IMR-90 (cell line): Measurements from ENCODE around the gene GALNT6. TPM values are rescaled to one million over a fixed set of nuclear protein-coding genes. Genes with fewer than 3 reads are reported as not detected.
"Not testable (repeated sequence)": the region's sequence is repeated elsewhere in the genome, so short reads cannot be mapped to it uniquely, and the experiment has no call there.

Experiments
- ATAC-seq: fragments of 200-7000 bp; cut with Tn5 transposase; 2 replicates; pipeline ENCODE4 v1.9.1; 2020; ENCODE audit warnings: low read depth, mild to moderate bottlenecking, moderate library complexity
- BruUV-seq: library from RNA; stranded (reverse); fragments of 400-500 nt; replicated peaks from 2 replicates; lab custom pipeline; 2021; lab: Mats Ljungman, UMichigan
- CTCF ChIA-PET: fragments of 300-600 bp; formaldehyde crosslinking; extraction: SDS; loops from one replicate; lab custom pipeline; 2021; ENCODE audit warnings: antibody characterized with exemption; lab: Yijun Ruan, JAX
- POLR2A ChIA-PET: fragments of 300-600 bp; sonication (Branson Sonifier 250); formaldehyde crosslinking; loops from one replicate; lab custom pipeline; 2022; ENCODE audit warnings: antibody characterized with exemption; ENCODE audit not compliant: unreplicated experiment; lab: Charles Lee
- DNase-seq: peaks from one replicate; pipeline ENCODE4 v3.0.0; 2013
- H2AFZ ChIP-seq: replicated peaks from 2 replicates; pipeline ENCODE3; 2013; ENCODE audit warnings: low read length, mild to moderate bottlenecking; ENCODE audit not compliant: poor library complexity
- H2AK5ac ChIP-seq: 2 replicates; pipeline ENCODE4 v1.6.1; 2013; ENCODE audit warnings: low read depth, low read length, inconsistent platforms
- H2AK9ac ChIP-seq: replicated peaks from 2 replicates; pipeline ENCODE3; 2013; ENCODE audit warnings: mild to moderate bottlenecking, low read depth, low read length, moderate library complexity; ENCODE audit not compliant: poor library complexity
- H2BK120ac ChIP-seq: 2 replicates; pipeline ENCODE4 v1.6.1; 2013; ENCODE audit warnings: low read depth, low read length, inconsistent platforms
- H2BK15ac ChIP-seq: 3 replicates; pipeline ENCODE4 v1.6.1; 2013; ENCODE audit warnings: low read depth, low read length, inconsistent platforms
- H2BK20ac ChIP-seq: 2 replicates; pipeline ENCODE4 v1.6.1; 2013; ENCODE audit warnings: low read depth, mild to moderate bottlenecking, inconsistent platforms, low read length, moderate library complexity
- H2BK5ac ChIP-seq: 2 replicates; pipeline ENCODE4 v1.6.1; 2013; ENCODE audit warnings: mild to moderate bottlenecking, low read depth, low read length, inconsistent platforms; ENCODE audit not compliant: poor library complexity, severe bottlenecking
- H3K14ac ChIP-seq: replicated peaks from 2 replicates; pipeline ENCODE4 v1.6.1; 2013; ENCODE audit warnings: low read depth, low read length, inconsistent platforms
- H3K18ac ChIP-seq: 2 replicates; pipeline ENCODE4 v1.6.1; 2013; ENCODE audit warnings: low read depth, low read length, control low read depth
- H3K23ac ChIP-seq: 2 replicates; pipeline ENCODE4 v1.6.1; 2013; ENCODE audit warnings: low read depth, low read length, inconsistent platforms
- H3K27ac ChIP-seq: 2 replicates; pipeline ENCODE4 v1.5.1; 2013; ENCODE audit warnings: mild to moderate bottlenecking, control low read depth, low read length; ENCODE audit not compliant: insufficient read depth
- H3K27me3 ChIP-seq: 2 replicates; pipeline ENCODE4 v1.6.1; 2013; ENCODE audit warnings: low read length; ENCODE audit not compliant: control insufficient read depth, insufficient read depth
- H3K36me3 ChIP-seq: 2 replicates; pipeline ENCODE4 v1.6.1; 2013; ENCODE audit warnings: low read length, mixed read lengths; ENCODE audit not compliant: control insufficient read depth, insufficient read depth
- H3K4ac ChIP-seq: 2 replicates; pipeline ENCODE4 v1.6.1; 2013; ENCODE audit warnings: low read depth, low read length, inconsistent platforms
- H3K4me1 ChIP-seq: 2 replicates; pipeline ENCODE4 v1.6.1; 2013; ENCODE audit warnings: low read length, mixed read lengths; ENCODE audit not compliant: control insufficient read depth, insufficient read depth
- H3K4me2 ChIP-seq: 2 replicates; pipeline ENCODE4 v1.6.1; 2013; ENCODE audit warnings: low read depth, mild to moderate bottlenecking, control low read depth, low read length, moderate library complexity
- H3K4me3 ChIP-seq: 2 replicates; pipeline ENCODE4 v1.5.1; 2013; ENCODE audit warnings: low read depth, mild to moderate bottlenecking, control low read depth, low read length, moderate library complexity; ENCODE audit not compliant: insufficient read depth
- H3K56ac ChIP-seq: 2 replicates; pipeline ENCODE4 v1.6.1; 2013; ENCODE audit warnings: low read length, inconsistent platforms; ENCODE audit not compliant: insufficient read depth; ENCODE audit errors: extremely low read depth
- H3K79me1 ChIP-seq, 2 experiments: 2 replicates each; pipeline ENCODE4 v1.6.1; 2013; ENCODE audit warnings: low read length in 2 of 2, inconsistent platforms in 1 of 2, low read depth in 1 of 2
- H3K9ac ChIP-seq: 2 replicates; pipeline ENCODE4 v1.6.1; 2013; ENCODE audit warnings: low read depth, low read length, control low read depth
- H3K9me1 ChIP-seq: 2 replicates; pipeline ENCODE4 v1.6.1; 2013; ENCODE audit warnings: low read length, inconsistent platforms; ENCODE audit not compliant: insufficient read depth
- H3K9me3 ChIP-seq: 2 replicates; pipeline ENCODE4 v1.6.1; 2013; ENCODE audit warnings: low read length; ENCODE audit not compliant: control insufficient read depth, insufficient read depth
- H4K20me1 ChIP-seq: 2 replicates; pipeline ENCODE4 v1.6.1; 2013; ENCODE audit warnings: low read length, inconsistent platforms; ENCODE audit not compliant: insufficient read depth
- H4K5ac ChIP-seq: 2 replicates; pipeline ENCODE4 v1.6.1; 2013; ENCODE audit warnings: mild to moderate bottlenecking, low read depth, low read length, control low read depth
- H4K8ac ChIP-seq, 2 experiments: 2 replicates each; pipeline ENCODE4 v1.6.1; 2013; ENCODE audit warnings: low read depth in 2 of 2, low read length in 2 of 2, control low read depth in 1 of 2, inconsistent platforms in 1 of 2
- H4K91ac ChIP-seq: 2 replicates; pipeline ENCODE4 v1.6.1; 2013; ENCODE audit warnings: low read depth, low read length, inconsistent platforms; ENCODE audit not compliant: insufficient read depth
- WGBS, 2 experiments: methylation state at CpG; one replicate each; pipeline versions ENCODE4 v1.1.5 to v1.1.7; 2013; ENCODE audit warnings: missing lambda C conversion rate in 2 of 2; ENCODE audit not compliant: insufficient read length in 1 of 2; ENCODE audit errors: extremely low coverage in 2 of 2; 5-methylcytosine and 5-hydroxymethylcytosine counted together
- dilution Hi-C: fragments of 300-500 bp; cut with HindIII; formaldehyde crosslinking; loops from one replicate; pipeline ENCODE4 v1.14.3; 2018; ENCODE audit warnings: low sequenced_read_pairs; ENCODE audit not compliant: unreplicated experiment
- in situ Hi-C: fragments of 300-500 bp; cut with MboI; formaldehyde crosslinking; loops from 3 replicates; pipeline ENCODE4 v1.14.3; 2019; ENCODE audit warnings: low sequenced_read_pairs, inconsistent platforms, mixed read lengths
- intact Hi-C: fragments of 100-400 bp; cut with micrococcal nuclease; formaldehyde crosslinking; loops from 2 replicates; pipeline ENCODE4 v1.10.0; 2022
- polyA plus RNA-seq, 3 experiments: library from polyadenylated mRNA; depleted of rRNA; stranded (reverse); fragments of >200 nt; gene quantifications; 2 replicates each; pipeline ENCODE4 v1.2.3, GENCODE V29; 2012; ENCODE audit warnings: low replicate concordance in 1 of 3
- total RNA-seq: library from RNA; depleted of rRNA; stranded (reverse); fragments of >200 nt; gene quantifications from 2 replicates; pipeline ENCODE4 v1.2.3, GENCODE V29; 2012

Gene GALNT6
- total and polyA plus RNA-seq, 2 of the 4 experiments (the other 2 are of a cell fraction) = 17.1 to 23.7 TPM

DNA sequence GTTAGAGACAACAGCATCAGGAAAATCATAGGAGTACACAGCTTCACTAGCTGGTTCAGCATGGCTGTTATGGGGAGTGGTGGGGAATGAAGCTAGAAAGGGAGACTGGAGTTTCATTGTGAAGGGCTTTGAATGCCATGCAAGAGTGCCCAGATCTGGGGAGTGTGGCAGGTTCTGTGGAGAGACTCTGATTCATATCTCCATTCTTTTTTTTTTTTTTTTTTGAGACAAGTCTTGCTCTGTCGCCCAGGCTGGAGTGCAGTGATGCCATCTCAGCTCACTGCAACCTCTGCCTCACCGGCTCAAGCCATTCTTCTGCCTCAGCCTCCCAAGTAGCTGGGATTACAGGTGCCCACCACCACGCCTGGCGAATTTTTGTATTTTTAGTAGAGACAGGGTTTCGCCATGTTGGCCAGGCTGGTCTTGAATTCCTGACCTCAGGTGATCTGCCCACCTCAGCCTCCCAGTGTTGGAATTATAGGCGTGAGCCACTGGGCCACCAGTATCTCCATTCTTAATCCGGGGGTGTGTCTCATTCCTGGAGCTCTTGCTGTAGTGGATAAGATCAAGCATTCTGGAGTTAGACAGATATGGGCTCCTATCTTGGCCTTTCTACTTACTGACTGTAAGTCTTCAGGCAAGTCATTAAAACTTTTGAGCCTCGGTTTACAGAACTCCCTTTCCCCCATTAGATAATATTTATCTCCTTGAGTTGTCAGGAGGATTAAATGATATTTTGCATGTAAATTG, 73.0 kb downstream of the GALNT6 start:
- H2AK9ac ChIP-seq, H3K4me1 ChIP-seq, H3K27ac ChIP-seq, H4K91ac ChIP-seq, H3K9me1 ChIP-seq, H2AFZ ChIP-seq, H3K4me2 ChIP-seq, H3K4ac ChIP-seq, intact Hi-C loops, H4K20me1 ChIP-seq, H2BK15ac ChIP-seq, H4K5ac ChIP-seq, H3K79me1 ChIP-seq, DNase-seq, H3K4me3 ChIP-seq, H2BK5ac ChIP-seq, BruUV-seq, H3K18ac ChIP-seq, in situ Hi-C loops, H3K23ac ChIP-seq, dilution Hi-C loops, H3K9me3 ChIP-seq, H3K27me3 ChIP-seq, H2AK5ac ChIP-seq, H3K9ac ChIP-seq, CTCF ChIA-PET, H2BK120ac ChIP-seq, ATAC-seq, POLR2A ChIA-PET, H3K14ac ChIP-seq, H4K8ac ChIP-seq, H3K56ac ChIP-seq, H3K36me3 ChIP-seq, H2BK20ac ChIP-seq: not testable (repeated sequence)
- no CpG with 5 or more reads among the region's 8 CpGs for WGBS, 2 experiments
